BJ (cell line): Measurements from ENCODE around the gene CEACAM16. TPM values are rescaled to one million over a fixed set of nuclear protein-coding genes. Genes with fewer than 3 reads are reported as not detected.

Experiments
- CTCF ChIA-PET: fragments of 350-600 bp; formaldehyde crosslinking; extraction: SDS; loops from one replicate; lab custom pipeline; 2021; ENCODE audit warnings: antibody characterized with exemption, inconsistent platforms; lab: Yijun Ruan, JAX
- POLR2A ChIA-PET: fragments of 300-600 bp; sonication (Branson Sonifier 250); formaldehyde crosslinking; extraction: SDS; loops from one replicate; lab custom pipeline; 2021; ENCODE audit warnings: antibody characterized with exemption; lab: Charles Lee
- DNase-seq: peaks from one replicate; pipeline ENCODE4 v3.0.0-alpha.2; 2011; ENCODE audit warnings: low read depth
- H3K27me3 ChIP-seq: 2 replicates; pipeline ENCODE4 v1.6.0; 2011; ENCODE audit warnings: low read length; ENCODE audit not compliant: control insufficient read depth, insufficient read depth
- H3K36me3 ChIP-seq: 2 replicates; pipeline ENCODE4 v1.5.1; 2011; ENCODE audit warnings: low read length; ENCODE audit not compliant: control insufficient read depth, insufficient read depth
- H3K4me3 ChIP-seq: 2 replicates; pipeline ENCODE4 v1.5.1; 2011; ENCODE audit warnings: low read depth, mild to moderate bottlenecking, control low read depth, low read length
- polyA plus RNA-seq: library from polyadenylated mRNA; depleted of rRNA; stranded (reverse); fragments of >200 nt; gene quantifications from 2 replicates; pipeline ENCODE4 v1.2.3, GENCODE V29; 2011
- TF ChIP-seq, protein P1 (sequence below): IDR thresholded peaks from 2 replicates; pipeline ENCODE4 v1.5.1; 2011; ENCODE audit warnings: low read depth, mild to moderate bottlenecking, control low read depth, inconsistent platforms, low read length, moderate library complexity; ENCODE audit not compliant: insufficient read depth

The CEACAM16 gene
- polyA plus RNA-seq, 1 experiment = not detected

DNA sequence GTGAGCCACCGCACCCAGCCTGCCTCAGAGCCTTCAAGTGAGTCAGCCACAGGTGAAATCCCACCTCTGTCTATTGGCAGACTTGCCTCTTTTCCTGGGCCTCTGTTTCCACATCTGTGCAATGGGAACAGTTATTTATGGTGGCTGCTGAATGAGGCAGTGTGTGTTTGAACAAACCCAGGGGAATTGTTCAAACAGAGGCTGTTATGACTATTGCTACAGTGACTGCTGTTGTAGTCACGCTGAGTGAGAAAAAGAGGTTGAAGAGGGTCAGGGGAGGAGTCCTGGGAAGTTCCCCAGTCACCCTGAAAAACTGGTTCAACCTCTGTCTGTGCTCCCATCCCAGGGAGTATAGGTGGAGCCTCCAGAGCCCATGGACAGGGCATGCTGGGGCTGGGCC lies 27.6 kb upstream of the CEACAM16 start, which contains the start of gene CEACAM19:
TSS of gene CEACAM19 (plus strand) at position 83 of the 400 bp plus-strand sequence. CDS start 450 bp downstream, outside the sequence.
- Histone ChIP-seq H3K4me3 (no peak within 1 kb of the TSS), H3K36me3 (no peaks in the 10 kb centered on the region), H3K27me3 (no peaks in the 10 kb centered on the region)
- no peak for DNase-seq
- ChIA-PET POLR2A (no interaction called here), CTCF (interaction anchor here (1.0 to 2.0 kb wide), 3 partner anchors 9 to 101 kb away, joined by 3 to 9 read pairs (median 6); no protein-coding TSS in a partner anchor)
- TF ChIP-seq, protein P1, sequence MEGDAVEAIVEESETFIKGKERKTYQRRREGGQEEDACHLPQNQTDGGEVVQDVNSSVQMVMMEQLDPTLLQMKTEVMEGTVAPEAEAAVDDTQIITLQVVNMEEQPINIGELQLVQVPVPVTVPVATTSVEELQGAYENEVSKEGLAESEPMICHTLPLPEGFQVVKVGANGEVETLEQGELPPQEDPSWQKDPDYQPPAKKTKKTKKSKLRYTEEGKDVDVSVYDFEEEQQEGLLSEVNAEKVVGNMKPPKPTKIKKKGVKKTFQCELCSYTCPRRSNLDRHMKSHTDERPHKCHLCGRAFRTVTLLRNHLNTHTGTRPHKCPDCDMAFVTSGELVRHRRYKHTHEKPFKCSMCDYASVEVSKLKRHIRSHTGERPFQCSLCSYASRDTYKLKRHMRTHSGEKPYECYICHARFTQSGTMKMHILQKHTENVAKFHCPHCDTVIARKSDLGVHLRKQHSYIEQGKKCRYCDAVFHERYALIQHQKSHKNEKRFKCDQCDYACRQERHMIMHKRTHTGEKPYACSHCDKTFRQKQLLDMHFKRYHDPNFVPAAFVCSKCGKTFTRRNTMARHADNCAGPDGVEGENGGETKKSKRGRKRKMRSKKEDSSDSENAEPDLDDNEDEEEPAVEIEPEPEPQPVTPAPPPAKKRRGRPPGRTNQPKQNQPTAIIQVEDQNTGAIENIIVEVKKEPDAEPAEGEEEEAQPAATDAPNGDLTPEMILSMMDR = no peak

DNA sequence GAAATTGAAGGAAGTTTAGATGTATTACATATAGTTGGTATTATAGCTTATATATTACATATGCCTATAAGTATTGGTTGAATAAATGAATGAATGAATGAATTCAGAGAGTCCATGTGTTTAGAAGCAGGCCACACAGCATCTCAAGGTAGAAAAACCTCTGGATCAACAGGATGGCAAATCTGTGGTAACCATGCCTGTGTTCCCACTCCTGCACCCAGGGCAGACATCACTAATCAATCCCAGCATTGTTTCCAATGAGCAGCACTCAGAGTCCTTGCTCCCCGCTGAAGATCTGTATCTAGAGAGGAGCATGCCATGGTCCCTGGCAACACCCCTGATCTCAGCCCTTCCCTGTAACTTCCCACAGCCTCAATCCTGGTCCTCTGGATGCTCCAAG lies 26.7 kb upstream of the CEACAM16 start:
- CTCF ChIA-PET = interaction anchor here (2.0 kb wide), 1 partner anchor 17 kb away, joined by 9 read pairs; no protein-coding TSS in a partner anchor
- Histone ChIP-seq H3K36me3 (no peaks in the 10 kb centered on the region), H3K4me3 (no peak overlapping the region), H3K27me3 (no peaks in the 10 kb centered on the region)
- POLR2A ChIA-PET = interaction anchor here (0.6 kb wide), 1 partner anchor 8 kb away, joined by 3 read pairs; no protein-coding TSS in a partner anchor
- no peak for DNase-seq
- TF ChIP-seq, protein P1 = no peak

DNA sequence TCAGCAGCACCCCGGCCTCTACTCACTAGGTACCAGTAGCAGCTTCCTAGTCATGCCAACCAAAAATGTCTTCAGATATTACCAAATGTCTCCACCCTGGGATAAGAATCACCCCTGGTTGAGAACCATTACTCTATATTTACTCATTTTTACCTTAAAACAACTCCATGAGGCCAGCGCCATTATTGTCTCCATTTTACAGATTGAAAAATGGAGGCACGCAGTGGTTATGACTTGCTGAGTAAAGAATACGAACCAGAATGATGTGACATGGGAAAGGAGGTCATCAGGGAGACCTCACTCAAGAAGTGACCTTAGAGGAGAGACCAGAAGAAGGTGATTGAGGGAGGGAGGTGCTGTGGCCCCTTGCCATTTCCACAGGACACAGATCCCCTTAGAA lies 25.4 kb upstream of the CEACAM16 start:
- no peak for DNase-seq
- TF ChIP-seq, protein P1 = no peak
- Histone ChIP-seq H3K4me3 (no peak overlapping the region), H3K27me3 (no peaks in the 10 kb centered on the region), H3K36me3 (no peaks in the 10 kb centered on the region)
- ChIA-PET POLR2A (no interaction called here), CTCF (no interaction called here)

DNA sequence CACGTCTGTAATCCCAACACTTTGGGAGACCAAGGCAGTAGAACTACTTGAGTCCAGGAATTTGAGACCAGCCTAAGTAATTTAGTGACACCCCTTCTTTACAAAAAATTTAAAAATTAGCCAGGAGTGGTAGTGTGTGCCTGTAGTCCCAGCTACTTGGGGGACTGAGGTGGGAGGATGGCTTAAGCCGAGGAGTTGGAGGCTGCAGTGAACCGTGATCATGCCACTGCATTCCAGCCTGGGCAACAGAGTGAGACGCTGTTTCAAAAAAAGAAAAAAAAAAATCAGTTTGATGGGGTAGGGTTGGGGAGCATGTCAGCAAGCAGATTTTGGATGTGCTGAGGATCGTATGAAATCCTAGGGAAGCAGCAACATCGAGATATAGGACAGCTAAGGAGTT lies 23.4 kb upstream of the CEACAM16 start:
- TF ChIP-seq, protein P1 = no peak
- ChIA-PET POLR2A (no interaction called here), CTCF (interaction anchor here (0.6 to 2.4 kb wide), 3 partner anchors 14 to 515 kb away, joined by 3 to 13 read pairs (median 9); no protein-coding TSS in a partner anchor)
- Histone ChIP-seq H3K27me3 (no peaks in the 10 kb centered on the region), H3K36me3 (peaks cover 4% of the 10 kb centered on the region; the same call in 1 of the 2 replicates), H3K4me3 (no peak overlapping the region)
- DNase-seq = no peak

DNA sequence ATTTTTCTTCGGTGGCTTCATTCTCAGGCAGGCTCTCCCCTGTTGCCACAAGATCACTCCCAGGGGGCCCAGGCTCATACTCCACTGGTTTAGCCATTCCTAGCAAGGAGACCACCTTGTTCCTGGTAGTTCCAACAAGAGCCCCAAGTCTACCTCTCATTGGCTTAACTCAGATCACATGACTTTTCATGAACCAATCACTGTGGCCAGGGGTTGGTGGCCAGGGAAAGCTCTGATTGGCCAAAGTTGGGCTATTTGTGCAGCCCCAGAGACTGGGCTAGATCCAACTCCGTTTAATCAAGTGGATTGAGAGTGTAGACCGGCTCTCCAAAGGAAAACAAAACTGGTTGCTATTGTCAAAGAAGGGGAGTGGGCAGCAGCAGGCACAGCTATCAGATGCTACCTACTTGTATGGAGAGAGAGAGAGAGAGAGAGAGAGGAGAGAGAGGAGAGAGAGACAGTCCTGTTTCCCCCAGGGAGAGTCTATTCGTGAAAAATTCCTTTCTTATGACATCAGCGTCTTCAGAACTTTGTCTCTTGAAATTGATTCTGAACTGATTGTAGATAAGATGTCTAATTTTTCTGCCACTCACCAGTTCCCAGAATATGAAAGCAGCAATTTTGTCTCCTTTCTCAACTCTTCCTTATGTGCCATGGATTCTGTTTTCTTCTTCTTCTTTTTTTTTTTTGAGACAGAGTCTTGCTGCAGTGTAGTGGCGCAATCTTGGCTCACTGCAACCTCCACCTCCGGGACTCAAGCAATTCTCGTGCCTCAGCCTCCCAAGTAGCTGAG lies 21.7 kb upstream of the CEACAM16 start:
- ChIA-PET POLR2A (no interaction called here), CTCF (no interaction called here)
- DNase-seq = peak; percentile 20
- no peak overlapping the region for H3K4me3 ChIP-seq
- TF ChIP-seq, protein P1 = no peak
- H3K27me3 ChIP-seq = no peaks in the 10 kb centered on the region
- H3K36me3 ChIP-seq = peaks cover 6% of the 10 kb centered on the region; the same call in 1 of the 2 replicates
